CD8-positive, alpha-beta memory T cell (primary cell): ENCODE data around the gene HNRNPA2B1. TPM values are rescaled to one million over a fixed set of nuclear protein-coding genes. Genes with fewer than 3 reads are reported as not detected.
A peak's percentile ranks its signal among the peaks of the same experiment; 100 is the strongest.
"Not testable (repeated sequence)": the region's sequence is repeated elsewhere in the genome, so short reads cannot be mapped to it uniquely, and the experiment has no call there.

ENCODE experiments used
- CTCF ChIA-PET: fragments of 350-600 bp; sonication (Branson Sonifier 250); formaldehyde crosslinking; loops from one replicate; lab custom pipeline; 2021; ENCODE audit warnings: antibody characterized with exemption; lab: Charles Lee
- POLR2A ChIA-PET: fragments of 350-600 bp; sonication (Branson Sonifier 250); formaldehyde crosslinking; loops from one replicate; lab custom pipeline; 2021; ENCODE audit warnings: antibody characterized with exemption; lab: Charles Lee
- DNase-seq, 5 donors: peaks; one replicate each; pipeline versions ENCODE4 v3.0.0 to v3.0.0-alpha.2; 2020 to 2022; ENCODE audit warnings: mixed read lengths in 1 of 5
- H3K27ac ChIP-seq: one replicate; pipeline ENCODE4 v1.7.0; 2013; ENCODE audit warnings: low read depth, mild to moderate bottlenecking, low read length, moderate library complexity
- H3K27me3 ChIP-seq: 2 replicates; pipeline ENCODE4 v1.7.0; 2013; ENCODE audit warnings: low read length, mild to moderate bottlenecking; ENCODE audit not compliant: insufficient read depth, poor library complexity, severe bottlenecking
- H3K36me3 ChIP-seq: 2 replicates; pipeline ENCODE4 v1.7.0; 2013; ENCODE audit warnings: mild to moderate bottlenecking, low read length, moderate library complexity; ENCODE audit not compliant: insufficient read depth
- H3K4me1 ChIP-seq: 2 replicates; pipeline ENCODE4 v1.7.0; 2013; ENCODE audit warnings: mild to moderate bottlenecking, low read length, moderate library complexity; ENCODE audit not compliant: insufficient read depth
- H3K4me3 ChIP-seq: 2 replicates; pipeline ENCODE4 v1.7.0; 2013; ENCODE audit warnings: mild to moderate bottlenecking, low read length
- H3K9me3 ChIP-seq: 2 replicates; pipeline ENCODE4 v1.7.0; 2013; ENCODE audit warnings: mild to moderate bottlenecking, low read length
- H3K27ac Mint-ChIP-seq, 8 donors: one replicate each; pipeline ENCODE4 v1.8.0; 2020 to 2021; ENCODE audit warnings: mixed read lengths in 8 of 8, mild to moderate bottlenecking in 6 of 8, inconsistent platforms in 3 of 8, moderate library complexity in 3 of 8
- H3K27me3 Mint-ChIP-seq, 2 donors: one replicate each; pipeline ENCODE4 v1.8.0; 2020 to 2021; ENCODE audit warnings: mixed read lengths in 2 of 2, mild to moderate bottlenecking in 1 of 2, moderate library complexity in 1 of 2
- H3K36me3 Mint-ChIP-seq, 3 donors: one replicate each; pipeline ENCODE4 v1.8.0; 2020 to 2021; ENCODE audit warnings: mixed read lengths in 3 of 3, inconsistent platforms in 1 of 3, mild to moderate bottlenecking in 1 of 3
- H3K4me1 Mint-ChIP-seq, 3 donors: one replicate each; pipeline ENCODE4 v1.8.0; 2020 to 2021; ENCODE audit warnings: mixed read lengths in 3 of 3, inconsistent platforms in 1 of 3, mild to moderate bottlenecking in 1 of 3
- H3K4me3 Mint-ChIP-seq, 7 donors: one replicate each; pipeline ENCODE4 v1.8.0; 2020 to 2021; ENCODE audit warnings: mixed read lengths in 7 of 7, mild to moderate bottlenecking in 6 of 7, moderate library complexity in 4 of 7, inconsistent platforms in 2 of 7
- H3K9me3 Mint-ChIP-seq, 5 donors: one replicate each; pipeline ENCODE4 v1.8.0; 2020 to 2022; ENCODE audit warnings: mixed read lengths in 5 of 5, mild to moderate bottlenecking in 3 of 5, moderate library complexity in 2 of 5, inconsistent platforms in 1 of 5
- polyA plus RNA-seq: library from polyadenylated mRNA; unstranded; fragments of 300-500 nt; fragmentation: Illumina TruSeq; gene quantifications from one replicate; pipeline ENCODE4 v1.2.3, GENCODE V29; 2021
- total RNA-seq, 2 experiments: library from RNA; stranded (reverse); gene quantifications; one replicate each; pipeline ENCODE4 v1.2.3, GENCODE V29; 2021

The HNRNPA2B1 gene
- total and polyA plus RNA-seq, 3 experiments from 2014 or later = 742 to 966 (median 950) TPM

GRCh38 chr7:26187380-26188205 lies 13.0 kb downstream of the HNRNPA2B1 start:
- POLR2A ChIA-PET = interaction anchor here (0.6 to 3.7 kb wide), 4 partner anchors 11 to 96 kb away, joined by 3 to 50 read pairs (median 5); partner anchors contain the start of genes HNRNPA2B1 and NFE2L3
- H3K4me3 Mint-ChIP-seq = peak overlapping the region in 1 of 7 donors; percentile 11
- H3K27ac Mint-ChIP-seq = peak overlapping the region; percentile 36 to 87 (median 68)
- H3K9me3 Mint-ChIP-seq = no peaks in the 10 kb centered on the region
- H3K9me3 ChIP-seq = no peaks in the 10 kb centered on the region
- H3K36me3 Mint-ChIP-seq = peaks cover 20 to 72% (median 35%) of the 10 kb centered on the region in 3 donors
- H3K4me1 Mint-ChIP-seq = peaks cover 76 to 95% (median 90%) of the 10 kb centered on the region in 3 donors
- H3K36me3 ChIP-seq = peaks cover 31% of the 10 kb centered on the region
- peak in 1 of 5 donors; percentile 22 for DNase-seq
- no peak overlapping the region for H3K27ac ChIP-seq
- H3K4me3 ChIP-seq = no peak overlapping the region
- CTCF ChIA-PET = interaction anchor here (0.8 to 3.8 kb wide), 7 partner anchors 11 to 109 kb away, joined by 3 to 19 read pairs (median 3); partner anchors contain the start of genes CBX3 and NFE2L3
- no peaks in the 10 kb centered on the region for H3K27me3 ChIP-seq
- peaks cover 44% of the 10 kb centered on the region for H3K4me1 ChIP-seq
- H3K27me3 Mint-ChIP-seq = no peaks in the 10 kb centered on the region

DNA sequence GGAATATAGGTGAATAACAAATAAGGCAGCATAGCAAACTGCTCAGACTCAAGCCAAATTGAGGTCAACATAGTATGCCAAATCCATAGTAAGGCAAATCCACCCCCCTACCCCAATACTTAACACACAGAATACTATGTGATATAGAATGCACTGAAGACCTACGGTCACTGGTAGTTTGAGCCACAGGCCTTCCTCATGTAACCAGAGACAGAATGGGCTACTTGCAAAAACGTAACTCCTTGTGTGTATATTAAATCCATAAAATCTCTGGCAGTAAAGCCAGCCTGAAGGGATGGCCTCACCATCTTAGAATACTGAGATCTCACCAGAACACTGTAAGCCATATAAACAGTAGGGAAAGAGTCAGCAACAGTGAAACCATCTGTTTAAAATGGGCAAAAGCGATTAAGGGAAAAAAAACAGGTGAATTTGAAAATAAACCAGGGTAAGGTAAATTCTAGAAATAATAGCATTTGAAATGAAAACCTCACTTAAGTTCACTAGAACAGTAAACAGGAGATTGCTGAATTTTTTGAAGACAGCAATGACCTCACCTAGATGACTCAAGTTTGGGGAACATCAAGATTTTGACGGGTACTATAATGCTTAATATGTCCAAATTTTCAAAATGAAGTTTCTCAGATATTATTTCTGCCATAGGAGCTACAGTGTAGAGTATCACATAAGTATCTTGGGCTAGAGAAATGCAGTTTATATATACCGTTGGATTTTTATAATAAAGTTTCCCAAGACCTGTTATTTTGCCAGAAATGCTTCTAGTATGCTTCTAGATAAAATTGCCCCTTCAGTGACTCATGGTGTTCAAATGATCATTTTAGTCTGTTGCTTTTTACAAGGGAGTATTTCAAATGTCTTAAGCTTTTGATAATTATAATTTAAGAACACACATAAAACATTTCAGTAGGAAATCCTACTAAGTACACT lies 13.9 kb downstream of the HNRNPA2B1 start:
- ChIA-PET POLR2A (interaction anchor here (0.6 to 3.7 kb wide), 3 partner anchors 12 to 95 kb away, joined by 3 to 50 read pairs (median 6); partner anchors contain the start of genes HNRNPA2B1 and NFE2L3), CTCF (interaction anchor here (1.3 to 3.8 kb wide), 3 partner anchors 12 to 97 kb away, joined by 3 to 19 read pairs (median 19); partner anchors contain the start of gene NFE2L3)
- no peak for DNase-seq
- Mint-ChIP-seq H3K27ac (peak overlapping the region; percentile 37 to 87 (median 69)), H3K9me3 (no peaks in the 10 kb centered on the region), H3K4me1 (peaks cover 72 to 95% (median 89%) of the 10 kb centered on the region in 3 donors), H3K4me3 (no peak overlapping the region), H3K36me3 (peaks cover 20 to 63% (median 28%) of the 10 kb centered on the region in 3 donors), H3K27me3 (no peaks in the 10 kb centered on the region)
- Histone ChIP-seq H3K27ac (no peak overlapping the region), H3K4me3 (no peak overlapping the region), H3K9me3 (no peaks in the 10 kb centered on the region), H3K36me3 (peaks cover 23% of the 10 kb centered on the region), H3K4me1 (peaks cover 42% of the 10 kb centered on the region), H3K27me3 (no peaks in the 10 kb centered on the region)

DNA sequence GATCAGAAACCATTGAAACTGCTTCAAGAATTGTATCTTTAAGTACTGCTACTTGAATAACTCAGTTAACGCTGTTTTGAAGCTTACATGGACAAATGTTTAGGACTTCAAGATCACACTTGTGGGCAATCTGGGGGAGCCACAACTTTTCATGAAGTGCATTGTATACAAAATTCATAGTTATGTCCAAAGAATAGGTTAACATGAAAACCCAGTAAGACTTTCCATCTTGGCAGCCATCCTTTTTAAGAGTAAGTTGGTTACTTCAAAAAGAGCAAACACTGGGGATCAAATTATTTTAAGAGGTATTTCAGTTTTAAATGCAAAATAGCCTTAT lies 14.7 kb downstream of the HNRNPA2B1 start:
- Mint-ChIP-seq H3K9me3 (no peaks in the 10 kb centered on the region), H3K4me1 (peaks cover 69 to 91% (median 85%) of the 10 kb centered on the region in 3 donors), H3K36me3 (peaks cover 20 to 55% (median 26%) of the 10 kb centered on the region in 3 donors), H3K4me3 (peak overlapping the region in 1 of 7 donors; percentile 1), H3K27ac (peak overlapping the region in 7 of 8 donors; percentile 15 to 88 (median 73)), H3K27me3 (no peaks in the 10 kb centered on the region)
- Histone ChIP-seq H3K4me3 (no peak overlapping the region), H3K27me3 (no peaks in the 10 kb centered on the region), H3K27ac (no peak overlapping the region), H3K9me3 (no peaks in the 10 kb centered on the region), H3K36me3 (peaks cover 15% of the 10 kb centered on the region), H3K4me1 (peaks cover 35% of the 10 kb centered on the region)
- ChIA-PET POLR2A (no interaction called here), CTCF (no interaction called here)
- DNase-seq = no peak

DNA sequence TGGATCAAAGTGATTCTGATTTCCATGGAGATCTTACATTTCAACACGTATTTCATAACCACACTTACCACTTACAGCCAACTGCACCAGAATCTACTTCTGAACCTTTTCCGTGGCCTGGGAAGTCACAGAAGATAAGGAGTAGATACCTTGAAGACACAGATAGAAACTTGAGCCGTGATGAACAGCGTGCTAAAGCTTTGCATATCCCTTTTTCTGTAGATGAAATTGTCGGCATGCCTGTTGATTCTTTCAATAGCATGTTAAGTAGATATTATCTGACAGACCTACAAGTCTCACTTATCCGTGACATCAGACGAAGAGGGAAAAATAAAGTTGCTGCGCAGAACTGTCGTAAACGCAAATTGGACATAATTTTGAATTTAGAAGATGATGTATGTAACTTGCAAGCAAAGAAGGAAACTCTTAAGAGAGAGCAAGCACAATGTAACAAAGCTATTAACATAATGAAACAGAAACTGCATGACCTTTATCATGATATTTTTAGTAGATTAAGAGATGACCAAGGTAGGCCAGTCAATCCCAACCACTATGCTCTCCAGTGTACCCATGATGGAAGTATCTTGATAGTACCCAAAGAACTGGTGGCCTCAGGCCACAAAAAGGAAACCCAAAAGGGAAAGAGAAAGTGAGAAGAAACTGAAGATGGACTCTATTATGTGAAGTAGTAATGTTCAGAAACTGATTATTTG lies 15.3 kb downstream of the HNRNPA2B1 start:
- H3K27ac ChIP-seq = no peak overlapping the region
- DNase-seq = peak in 1 of 5 donors; percentile 21
- ChIA-PET POLR2A (interaction anchor here (0.8 to 1.0 kb wide), 2 partner anchors 11 to 12 kb away, joined by 3 read pairs; no protein-coding TSS in a partner anchor), CTCF (no interaction called here)
- no peaks in the 10 kb centered on the region for H3K9me3 ChIP-seq
- Mint-ChIP-seq H3K36me3 (peaks cover 20 to 50% (median 20%) of the 10 kb centered on the region in 3 donors), H3K4me3 (peak overlapping the region in 2 of 7 donors; percentile 1 to 28), H3K27me3 (no peaks in the 10 kb centered on the region), H3K27ac (peak overlapping the region; percentile 49 to 91 (median 76)), H3K9me3 (no peaks in the 10 kb centered on the region), H3K4me1 (peaks cover 68 to 91% (median 85%) of the 10 kb centered on the region in 3 donors)
- no peaks in the 10 kb centered on the region for H3K27me3 ChIP-seq
- peaks cover 10% of the 10 kb centered on the region for H3K36me3 ChIP-seq
- H3K4me1 ChIP-seq = peaks cover 31% of the 10 kb centered on the region
- H3K4me3 ChIP-seq = no peak overlapping the region

GRCh38 chr7:26184281-26185101 lies 16.1 kb downstream of the HNRNPA2B1 start:
- POLR2A ChIA-PET = interaction anchor here (0.8 to 2.8 kb wide), 3 partner anchors 10 to 32 kb away, joined by 3 to 10 read pairs (median 3); partner anchors contain the start of gene NFE2L3
- H3K4me3 Mint-ChIP-seq, CTCF ChIA-PET, H3K4me3 ChIP-seq, DNase-seq, H3K27ac ChIP-seq, H3K27me3 Mint-ChIP-seq, H3K27me3 ChIP-seq, H3K9me3 ChIP-seq, H3K36me3 ChIP-seq, H3K9me3 Mint-ChIP-seq: not testable (repeated sequence)
- H3K27ac Mint-ChIP-seq = peak overlapping the region in 7 of 8 donors; percentile 45 to 91 (median 68)
- peaks cover 35% of the 10 kb centered on the region for H3K4me1 ChIP-seq
- peaks cover 69 to 91% (median 86%) of the 10 kb centered on the region in 3 donors for H3K4me1 Mint-ChIP-seq
- H3K36me3 Mint-ChIP-seq = peaks cover 18 to 43% (median 19%) of the 10 kb centered on the region in 3 donors

DNA sequence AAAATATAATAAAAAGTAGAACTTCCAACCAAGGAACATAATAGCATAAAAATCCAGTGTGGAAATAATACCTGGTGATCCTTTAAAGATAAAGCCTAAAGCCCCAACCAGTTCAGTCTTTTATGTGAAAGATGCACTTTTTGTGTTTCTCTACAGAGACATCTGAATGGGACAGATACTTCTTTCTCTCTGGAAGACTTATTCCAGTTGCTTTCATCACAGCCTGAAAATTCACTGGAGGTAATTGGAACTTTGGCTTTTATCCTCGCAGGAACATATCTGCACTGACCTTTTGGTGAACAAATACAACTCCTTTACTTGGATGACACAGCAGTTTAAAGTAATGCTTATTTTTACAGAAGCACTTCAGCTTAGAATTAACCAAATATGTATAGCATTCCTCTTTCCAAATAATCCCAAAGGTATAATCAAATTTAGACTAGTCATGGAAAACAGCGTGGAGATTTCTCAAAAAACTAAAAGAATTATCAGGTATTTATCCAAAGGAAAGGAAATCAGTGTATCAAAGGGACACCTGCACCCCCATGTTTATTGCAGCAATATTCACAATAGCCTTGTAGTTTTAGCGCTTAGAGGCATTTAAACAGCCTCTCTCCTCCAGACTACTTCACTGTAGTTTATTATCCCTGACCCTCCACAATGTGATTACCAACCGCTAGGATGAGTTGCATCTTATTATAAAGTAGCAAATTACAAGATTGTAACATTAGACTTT lies 16.8 kb downstream of the HNRNPA2B1 start:
- CTCF ChIA-PET = interaction anchor here (1.5 to 1.7 kb wide), 2 partner anchors 32 to 93 kb away, joined by 3 to 6 read pairs; partner anchors contain the start of gene NFE2L3
- POLR2A ChIA-PET = interaction anchor here (0.7 to 2.8 kb wide), 2 partner anchors 32 to 1449 kb away, joined by 4 to 10 read pairs; partner anchors contain the start of gene NFE2L3
- H3K9me3 Mint-ChIP-seq = no peaks in the 10 kb centered on the region
- no peak for DNase-seq
- no peak overlapping the region for H3K4me3 Mint-ChIP-seq
- no peaks in the 10 kb centered on the region for H3K36me3 ChIP-seq
- H3K27ac Mint-ChIP-seq = peak overlapping the region; percentile 2 to 70 (median 34)
- no peaks in the 10 kb centered on the region for H3K27me3 Mint-ChIP-seq
- H3K27ac ChIP-seq = no peak overlapping the region
- no peak overlapping the region for H3K4me3 ChIP-seq
- peaks cover 13 to 35% (median 16%) of the 10 kb centered on the region in 3 donors for H3K36me3 Mint-ChIP-seq
- peaks cover 35% of the 10 kb centered on the region for H3K4me1 ChIP-seq
- no peaks in the 10 kb centered on the region for H3K9me3 ChIP-seq
- H3K4me1 Mint-ChIP-seq = peaks cover 66 to 88% (median 79%) of the 10 kb centered on the region in 3 donors
- H3K27me3 ChIP-seq = no peaks in the 10 kb centered on the region
